Head of caudate nucleus (tissue), 42 donors: Measurements from ENCODE around the gene FGD2.
A peak's percentile ranks its signal among the peaks of the same experiment; 100 is the strongest.

ENCODE experiments used
- DNase-seq, 42 donors: peaks; one replicate each; pipeline versions ENCODE4 v3.0.0 to v3.0.0-alpha.2; 2020 to 2021; ENCODE audit warnings: mixed read lengths in 7 of 42
- intact Hi-C: fragments of 100-400 bp; cut with DNase I; formaldehyde crosslinking; loops from one replicate; pipeline ENCODE4 v1.15.0; 2022

The FGD2 gene

GRCh38 chr6:37011656-37012378 lies 6.4 kb downstream of the FGD2 start:
- DNase-seq: no peak
- intact Hi-C loops: no loop called here

GRCh38 chr6:37013516-37014491 lies 8.3 kb downstream of the FGD2 start:
- DNase-seq: no peak
- intact Hi-C loops: no loop called here

GRCh38 chr6:37014667-37015066 lies 9.2 kb downstream of the FGD2 start:
- intact Hi-C loops: no loop called here

GRCh38 chr6:37015532-37015931 lies 10.1 kb downstream of the FGD2 start:
- DNase-seq: no peak
- intact Hi-C loops: no loop called here

More at GRCh38 chr6:37014667-37015066, 9.2 kb downstream of the FGD2 start:
- DNase-seq: no peak

- no peak for DNase-seq
- intact Hi-C loops: loop anchor here (2.0 kb wide), 1 partner anchor 34 kb away; no protein-coding TSS in a partner anchor
These were observed 11.5 kb downstream of the FGD2 start for GRCh38 chr6:37016995-37017394.

- intact Hi-C loops: loop anchor here (2.0 kb wide), 1 partner anchor 35 kb away; no protein-coding TSS in a partner anchor
- DNase-seq: peak in 12 of 42 donors; percentile 10 to 49 (median 22)
These were observed 12.2 kb downstream of the FGD2 start for GRCh38 chr6:37017606-37018197.

GRCh38 chr6:37018198-37019064 lies 13.0 kb downstream of the FGD2 start:
- DNase-seq: peak; percentile 89 to 98 (median 95)
- intact Hi-C loops: no loop called here

GRCh38 chr6:37019065-37019450 lies 13.6 kb downstream of the FGD2 start:
- no peak for DNase-seq
- intact Hi-C loops: no loop called here

- intact Hi-C loops: no loop called here
- DNase-seq: no peak
These were observed 14.9 kb downstream of the FGD2 start for GRCh38 chr6:37020381-37020780.

GRCh38 chr6:37020812-37021211 lies 15.4 kb downstream of the FGD2 start:
- intact Hi-C loops: no loop called here
- no peak for DNase-seq

GRCh38 chr6:37021356-37022129 lies 16.1 kb downstream of the FGD2 start:
- DNase-seq: no peak
- intact Hi-C loops: no loop called here

GRCh38 chr6:37022135-37022863 lies 16.8 kb downstream of the FGD2 start:
- intact Hi-C loops: no loop called here
- no peak for DNase-seq

- intact Hi-C loops: no loop called here
These were observed 19.3 kb downstream of the FGD2 start for GRCh38 chr6:37024656-37025337.

GRCh38 chr6:37025621-37026466 lies 20.4 kb downstream of the FGD2 start:
- no peak for DNase-seq
- intact Hi-C loops: no loop called here

More at GRCh38 chr6:37024656-37025337, 19.3 kb downstream of the FGD2 start:
- DNase-seq: no peak

- DNase-seq: no peak
- intact Hi-C loops: no loop called here
These were observed 21.7 kb downstream of the FGD2 start for GRCh38 chr6:37027036-37027720.
